Prostate gland (tissue), 2 donors: ENCODE measurements around the gene NAV2. TPM values are rescaled to one million over a fixed set of nuclear protein-coding genes. Genes with fewer than 3 reads are reported as not detected.

Source experiments
- DNase-seq: peaks from one replicate; pipeline ENCODE4 v3.0.0-alpha.2; 2019; ENCODE audit warnings: low spot score
- H3K27ac ChIP-seq, 2 donors: fragments of 200-600 bp; sonication (generic); 2 replicates each; pipeline ENCODE4 v1.5.1; 2017 to 2019
- H3K27me3 ChIP-seq: fragments of 200-600 bp; sonication (generic); replicated peaks from 2 replicates; pipeline ENCODE4 v1.5.1; 2019; ENCODE audit not compliant: insufficient read depth
- H3K36me3 ChIP-seq, 2 donors: fragments of 200-600 bp; sonication (generic); 1 replicate in 1 of 2; 2 replicates in 1 of 2; pipeline versions ENCODE4 v1.5.1 to v1.8.1; 2017 to 2019
- H3K4me1 ChIP-seq: fragments of 200-600 bp; sonication (generic); replicated peaks from 2 replicates; pipeline ENCODE4 v1.5.1; 2019
- H3K4me3 ChIP-seq, 2 donors: fragments of 200-600 bp; sonication (generic); 2 replicates each; pipeline ENCODE4 v1.5.1; 2017 to 2019
- H3K9me3 ChIP-seq: fragments of 200-600 bp; sonication (generic); 2 replicates; pipeline ENCODE4 v1.5.1; 2017
- CTCF ChIP-seq, 4 experiments: fragments of 200-600 bp in 2 of 4; fragments of 450-650 bp in 2 of 4; sonication (generic) in 2 of 4; IDR thresholded peaks; 1 replicate in 3 of 4; 2 replicates in 1 of 4; pipeline ENCODE4 v1.5.1; 2016 to 2019; ENCODE audit warnings: antibody characterized with exemption in 4 of 4, mild to moderate bottlenecking in 2 of 4, moderate library complexity in 2 of 4
- POLR2A ChIP-seq: fragments of 450-650 bp; IDR thresholded peaks from one replicate; pipeline ENCODE4 v1.6.1; 2016; ENCODE audit warnings: antibody characterized with exemption, mild to moderate bottlenecking
- POLR2AphosphoS5 ChIP-seq: sonication (generic); formaldehyde crosslinking; IDR thresholded peaks from one replicate; pipeline ENCODE4 v1.6.1; 2017; ENCODE audit warnings: antibody characterized with exemption
- WGBS: methylation state at CpG from one replicate; pipeline ENCODE4 v1.1.5; 2018; 5-methylcytosine and 5-hydroxymethylcytosine counted together
- intact Hi-C: fragments of 100-400 bp; cut with DNase I; formaldehyde crosslinking; loops from one replicate; pipeline ENCODE4 v1.14.2; 2022
- total RNA-seq, 2 donors: library from RNA; depleted of rRNA; stranded (reverse); fragments of >200 nt; gene quantifications; one replicate each; pipeline ENCODE4 v1.1.0, GENCODE V29; 2016

NAV2 gene
- total RNA-seq, 2 donors from 2014 or later, result 17.1 to 26.6 TPM

GRCh38 chr11:20059587-20060021 lies 347.0 kb downstream of the NAV2 start:
- TF ChIP-seq POLR2A, result no peak
- no peak for TF ChIP-seq CTCF (IDR thresholded peaks at IDR 0.05)
- TF ChIP-seq POLR2AphosphoS5, result no peak
- H3K9me3 ChIP-seq, result no peaks in the 10 kb centered on the region
- no peak for DNase-seq
- 98% methylated on average over 4 of the region's 4 CpGs for WGBS
- no peak overlapping the region for H3K4me3 ChIP-seq
- no peak overlapping the region for H3K27ac ChIP-seq
- intact Hi-C loops, result loop anchor here (10.0 kb wide), 1 partner anchor 75 kb away; no protein-coding TSS in a partner anchor
- H3K4me1 ChIP-seq, result no peaks in the 10 kb centered on the region
- no peaks in the 10 kb centered on the region for H3K36me3 ChIP-seq
- H3K27me3 ChIP-seq, result no peaks in the 10 kb centered on the region

GRCh38 chr11:20060181-20060580 lies 347.5 kb downstream of the NAV2 start:
- Histone ChIP-seq H3K27ac (no peak overlapping the region), H3K9me3 (no peaks in the 10 kb centered on the region)

GRCh38 chr11:20060647-20061205 lies 348.1 kb downstream of the NAV2 start:
- intact Hi-C loops, result no loop called here
- Histone ChIP-seq H3K27ac (no peak overlapping the region), H3K27me3 (no peaks in the 10 kb centered on the region), H3K36me3 (no peaks in the 10 kb centered on the region), H3K9me3 (no peaks in the 10 kb centered on the region), H3K4me3 (no peak overlapping the region), H3K4me1 (no peaks in the 10 kb centered on the region)
- TF ChIP-seq CTCF (IDR thresholded peaks at IDR 0.05) (no peak), POLR2AphosphoS5 (no peak), POLR2A (no peak)
- WGBS, result 46% methylated on average over 7 of the region's 7 CpGs
- DNase-seq, result no peak

More at GRCh38 chr11:20060181-20060580, 347.5 kb downstream of the NAV2 start:
- intact Hi-C loops, result no loop called here
- no peak overlapping the region for H3K4me3 ChIP-seq
- no peaks in the 10 kb centered on the region for H3K36me3 ChIP-seq
- H3K27me3 ChIP-seq, result no peaks in the 10 kb centered on the region
- WGBS, result 85% methylated on average over 3 of the region's 3 CpGs
- TF ChIP-seq POLR2AphosphoS5 (no peak), POLR2A (no peak), CTCF (IDR thresholded peaks at IDR 0.05) (no peak)
- no peak for DNase-seq
- no peaks in the 10 kb centered on the region for H3K4me1 ChIP-seq

GRCh38 chr11:20061776-20062175 lies 349.1 kb downstream of the NAV2 start:
- no peak overlapping the region for H3K4me3 ChIP-seq
- intact Hi-C loops, result no loop called here
- no peaks in the 10 kb centered on the region for H3K27me3 ChIP-seq
- TF ChIP-seq CTCF (IDR thresholded peaks at IDR 0.05), result no peak
- no peak for TF ChIP-seq POLR2A
- no peak for TF ChIP-seq POLR2AphosphoS5
- WGBS, result 88% methylated on average over 5 of the region's 5 CpGs
- no peak overlapping the region for H3K27ac ChIP-seq
- no peaks in the 10 kb centered on the region for H3K36me3 ChIP-seq
- no peaks in the 10 kb centered on the region for H3K4me1 ChIP-seq
- no peaks in the 10 kb centered on the region for H3K9me3 ChIP-seq
- no peak for DNase-seq

GRCh38 chr11:20064961-20065405 lies 352.3 kb downstream of the NAV2 start:
- no peak for DNase-seq
- Histone ChIP-seq H3K4me3 (no peak overlapping the region), H3K27ac (no peak overlapping the region), H3K27me3 (peaks cover 3% of the 10 kb centered on the region), H3K9me3 (no peaks in the 10 kb centered on the region), H3K36me3 (no peaks in the 10 kb centered on the region), H3K4me1 (no peaks in the 10 kb centered on the region)
- intact Hi-C loops, result no loop called here
- 93% methylated on average over 2 of the region's 2 CpGs for WGBS
- TF ChIP-seq CTCF (IDR thresholded peaks at IDR 0.05) (no peak), POLR2AphosphoS5 (no peak), POLR2A (no peak)
